Esophagus muscularis mucosa (tissue), 3 donors: Measurements from ENCODE around the gene TMEM63B.

Experiments used
- EP300 ChIP-seq: sonication (generic); formaldehyde crosslinking; IDR thresholded peaks from one replicate; pipeline ENCODE4 v1.6.1; 2017; ENCODE audit warnings: antibody characterized with exemption
- TF ChIP-seq, protein P1 (sequence below), 3 experiments: fragments of 200-600 bp in 2 of 3; fragments of 450-650 bp in 1 of 3; sonication (generic) in 2 of 3; IDR thresholded peaks; one replicate each; pipeline ENCODE4 v1.5.1; 2017 to 2019; ENCODE audit warnings: antibody characterized with exemption in 3 of 3, mild to moderate bottlenecking in 2 of 3, moderate library complexity in 1 of 3

DNA sequence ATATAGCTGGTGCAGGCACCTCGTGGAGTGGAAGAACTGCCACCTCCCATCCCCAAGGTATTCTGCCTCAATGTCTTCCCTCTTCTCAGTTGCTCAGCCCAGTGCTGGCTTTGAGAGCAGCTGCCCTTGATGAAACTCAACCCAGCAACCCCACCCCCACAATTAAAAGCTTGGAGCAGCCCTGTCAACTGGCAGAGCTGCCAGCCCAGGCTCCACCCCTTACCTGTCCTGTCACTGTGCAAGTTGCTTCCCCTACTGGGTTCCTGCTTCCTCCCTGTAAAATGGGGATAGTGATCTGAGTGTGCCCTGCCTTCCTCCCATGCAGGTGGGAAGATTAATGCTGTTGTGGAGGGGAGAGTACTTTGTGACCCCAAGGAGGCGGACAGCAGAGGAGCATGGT is 4.5 kb downstream of the TMEM63B start:
- no peak for TF ChIP-seq EP300
- TF ChIP-seq, protein P1, sequence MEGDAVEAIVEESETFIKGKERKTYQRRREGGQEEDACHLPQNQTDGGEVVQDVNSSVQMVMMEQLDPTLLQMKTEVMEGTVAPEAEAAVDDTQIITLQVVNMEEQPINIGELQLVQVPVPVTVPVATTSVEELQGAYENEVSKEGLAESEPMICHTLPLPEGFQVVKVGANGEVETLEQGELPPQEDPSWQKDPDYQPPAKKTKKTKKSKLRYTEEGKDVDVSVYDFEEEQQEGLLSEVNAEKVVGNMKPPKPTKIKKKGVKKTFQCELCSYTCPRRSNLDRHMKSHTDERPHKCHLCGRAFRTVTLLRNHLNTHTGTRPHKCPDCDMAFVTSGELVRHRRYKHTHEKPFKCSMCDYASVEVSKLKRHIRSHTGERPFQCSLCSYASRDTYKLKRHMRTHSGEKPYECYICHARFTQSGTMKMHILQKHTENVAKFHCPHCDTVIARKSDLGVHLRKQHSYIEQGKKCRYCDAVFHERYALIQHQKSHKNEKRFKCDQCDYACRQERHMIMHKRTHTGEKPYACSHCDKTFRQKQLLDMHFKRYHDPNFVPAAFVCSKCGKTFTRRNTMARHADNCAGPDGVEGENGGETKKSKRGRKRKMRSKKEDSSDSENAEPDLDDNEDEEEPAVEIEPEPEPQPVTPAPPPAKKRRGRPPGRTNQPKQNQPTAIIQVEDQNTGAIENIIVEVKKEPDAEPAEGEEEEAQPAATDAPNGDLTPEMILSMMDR (IDR thresholded peaks at IDR 0.05) = no peak
